Keratinocyte (primary cell): ENCODE results near the gene FBXW10B. TPM values are rescaled to one million over a fixed set of nuclear protein-coding genes. Genes with fewer than 3 reads are reported as not detected.

ENCODE experiments used
- DNase-seq: peaks from one replicate; pipeline ENCODE4 v3.0.0-alpha.2; 2011; ENCODE audit warnings: low read depth, missing footprints, low spot score
- FAIRE-seq: peaks from 2 replicates; lab custom pipeline; 2011; peaks lifted over from hg19 to GRCh38; lab: Jason Lieb, UNC
- H2AFZ ChIP-seq: 2 replicates; pipeline ENCODE4 v1.6.0; 2012; ENCODE audit warnings: low read length, control low read depth, inconsistent platforms; ENCODE audit not compliant: control insufficient read depth
- H3K27ac ChIP-seq: 2 replicates; pipeline ENCODE4 v1.5.1; 2011; ENCODE audit warnings: low read length; ENCODE audit not compliant: control insufficient read depth, insufficient read depth
- H3K27me3 ChIP-seq: 3 replicates; pipeline ENCODE4 v1.6.0; 2011; ENCODE audit warnings: low read length; ENCODE audit not compliant: control insufficient read depth, insufficient read depth; ENCODE audit errors: extremely low read depth
- H3K36me3 ChIP-seq, 2 experiments: 2 replicates in 1 of 2; 3 replicates in 1 of 2; pipeline ENCODE4 v1.5.1; 2011; ENCODE audit warnings: low read length in 2 of 2, mild to moderate bottlenecking in 1 of 2; ENCODE audit not compliant: control insufficient read depth in 2 of 2, insufficient read depth in 2 of 2; ENCODE audit errors: extremely low read depth in 1 of 2
- H3K4me1 ChIP-seq: 3 replicates; pipeline ENCODE4 v1.5.1; 2011; ENCODE audit warnings: low read length; ENCODE audit not compliant: control insufficient read depth, insufficient read depth; ENCODE audit errors: extremely low read depth
- H3K4me2 ChIP-seq: 3 replicates; pipeline ENCODE4 v1.6.0; 2011; ENCODE audit warnings: low read depth, low read length; ENCODE audit not compliant: control insufficient read depth, insufficient read depth; ENCODE audit errors: extremely low read depth
- H3K4me3 ChIP-seq, 3 experiments: fragments of 200-600 bp in 1 of 3; sonication (generic) in 1 of 3; 2 replicates in 2 of 3; 3 replicates in 1 of 3; pipeline ENCODE4 v1.5.1; 2011 to 2016; ENCODE audit warnings: low read length in 3 of 3, mild to moderate bottlenecking in 3 of 3, control low read depth in 2 of 3, inconsistent platforms in 1 of 3, low read depth in 1 of 3, mixed read lengths in 1 of 3, mixed run types in 1 of 3, moderate library complexity in 1 of 3; ENCODE audit not compliant: control insufficient read depth in 2 of 3, insufficient read depth in 2 of 3; ENCODE audit errors: extremely low read depth in 1 of 3
- H3K79me2 ChIP-seq: 2 replicates; pipeline ENCODE4 v1.6.0; 2012; ENCODE audit warnings: low read length; ENCODE audit not compliant: control insufficient read depth, insufficient read depth
- H3K9ac ChIP-seq: 3 replicates; pipeline ENCODE4 v1.6.0; 2011; ENCODE audit warnings: low read length; ENCODE audit not compliant: control insufficient read depth, insufficient read depth; ENCODE audit errors: extremely low read depth
- H3K9me1 ChIP-seq: 3 replicates; pipeline ENCODE4 v1.6.0; 2011; ENCODE audit warnings: low read length; ENCODE audit not compliant: control insufficient read depth, insufficient read depth; ENCODE audit errors: extremely low read depth
- H3K9me3 ChIP-seq: 2 replicates; pipeline ENCODE4 v1.5.1; 2012; ENCODE audit warnings: low read depth, low read length; ENCODE audit not compliant: control insufficient read depth
- H4K20me1 ChIP-seq: 3 replicates; pipeline ENCODE4 v1.6.0; 2011; ENCODE audit warnings: low read length; ENCODE audit not compliant: control insufficient read depth, insufficient read depth; ENCODE audit errors: extremely low read depth
- CTCF ChIP-seq, 3 experiments: IDR thresholded peaks in 1 of 3; conservative IDR thresholded peaks in 1 of 3; optimal IDR thresholded peaks in 1 of 3; 2 replicates in 2 of 3; 3 replicates in 1 of 3; pipeline versions ENCODE3 to v1.5.1; 2011; ENCODE audit warnings: low read length in 3 of 3, mild to moderate bottlenecking in 3 of 3, moderate library complexity in 2 of 3, control low read depth in 1 of 3, inconsistent platforms in 1 of 3; ENCODE audit not compliant: insufficient read depth in 2 of 3; ENCODE audit errors: extremely low read depth in 1 of 3
- EZH2 ChIP-seq: IDR thresholded peaks from one replicate; pipeline ENCODE4 v1.6.1; 2012; ENCODE audit warnings: inconsistent platforms, mild to moderate bottlenecking, low read length, moderate library complexity
- dilution Hi-C: fragments of 300-500 bp; cut with MboI; formaldehyde crosslinking; loops from one replicate; pipeline ENCODE4 v1.7.0; 2020; ENCODE audit warnings: low sequenced_read_pairs; ENCODE audit not compliant: extremely low pct_ligation_motif_present
- polyA plus RNA-seq, 5 experiments: library from polyadenylated mRNA; depleted of rRNA in 3 of 5; stranded (reverse) in 3 of 5; stranded (forward) in 1 of 5; unstranded in 1 of 5; fragments of >200 nt; gene quantifications; 1 replicate in 1 of 5; 2 replicates in 3 of 5; 3 replicates in 1 of 5; pipeline versions ENCODE4 v1.2.1 to v1.2.3, GENCODE V29; 2011 to 2012; ENCODE audit warnings: missing spikeins in 2 of 5, low read depth in 1 of 5, low replicate concordance in 1 of 5

Gene FBXW10B
- polyA plus RNA-seq, 1 donor (not counting 4 experiments of a cell fraction or from before 2014, with no cell fraction given), result 4.4 TPM

GRCh38 chr17:15659236-15659635 lies 39.7 kb upstream of the FBXW10B start:
- Histone ChIP-seq H3K9ac (peak overlapping the region; percentile 43), H3K79me2 (no peaks in the 10 kb centered on the region), H3K4me3 (no peak overlapping the region), H3K9me3 (no peaks in the 10 kb centered on the region), H2AFZ (no peak overlapping the region), H3K4me2 (peak overlapping the region; percentile 72), H3K27ac (peak overlapping the region; percentile 90), H3K27me3 (no peaks in the 10 kb centered on the region), H3K9me1 (no peaks in the 10 kb centered on the region), H4K20me1 (no peaks in the 10 kb centered on the region), H3K36me3 (peaks cover 0 to 2% of the 10 kb centered on the region in 2 experiments), H3K4me1 (peaks cover 51% of the 10 kb centered on the region)
- dilution Hi-C loops, result no loop called here
- no peak for DNase-seq
- no peak for FAIRE-seq
- TF ChIP-seq CTCF (optimal IDR thresholded peaks at IDR 0.05 in 1 of 3, IDR thresholded peaks at IDR 0.05 in 1 of 3, conservative IDR thresholded peaks at IDR 0.05 in 1 of 3; ENCODE audit: extremely low read depth in 1 of 3, insufficient read depth in 2 of 3, low read length in 3 of 3) (no peak), EZH2 (no peak)

GRCh38 chr17:15658296-15658695 lies 38.8 kb upstream of the FBXW10B start:
- Histone ChIP-seq H4K20me1 (no peaks in the 10 kb centered on the region), H3K4me3 (peak overlapping the region in 2 of 3 experiments; percentile 9 to 34), H3K36me3 (peaks cover 0 to 3% of the 10 kb centered on the region in 2 experiments), H3K4me2 (peak overlapping the region; percentile 72), H3K9ac (peak overlapping the region; percentile 43), H3K9me3 (no peaks in the 10 kb centered on the region), H2AFZ (no peak overlapping the region), H3K27ac (peak overlapping the region; percentile 90), H3K4me1 (peaks cover 51% of the 10 kb centered on the region), H3K9me1 (no peaks in the 10 kb centered on the region), H3K27me3 (no peaks in the 10 kb centered on the region), H3K79me2 (no peaks in the 10 kb centered on the region)
- no peak for FAIRE-seq
- DNase-seq, result peak; percentile 38
- dilution Hi-C loops, result no loop called here
- TF ChIP-seq EZH2 (no peak), CTCF (optimal IDR thresholded peaks at IDR 0.05 in 1 of 3, IDR thresholded peaks at IDR 0.05 in 1 of 3, conservative IDR thresholded peaks at IDR 0.05 in 1 of 3; ENCODE audit: extremely low read depth in 1 of 3, insufficient read depth in 2 of 3, low read length in 3 of 3) (no peak)
